ENCODE measurements around the gene DBN1.
A peak's percentile ranks its signal among the peaks of the same experiment; 100 is the strongest.
"Not testable (repeated sequence)": the region's sequence is repeated elsewhere in the genome, so short reads cannot be mapped to it uniquely, and the experiment has no call there.

Gene DBN1

DNA sequence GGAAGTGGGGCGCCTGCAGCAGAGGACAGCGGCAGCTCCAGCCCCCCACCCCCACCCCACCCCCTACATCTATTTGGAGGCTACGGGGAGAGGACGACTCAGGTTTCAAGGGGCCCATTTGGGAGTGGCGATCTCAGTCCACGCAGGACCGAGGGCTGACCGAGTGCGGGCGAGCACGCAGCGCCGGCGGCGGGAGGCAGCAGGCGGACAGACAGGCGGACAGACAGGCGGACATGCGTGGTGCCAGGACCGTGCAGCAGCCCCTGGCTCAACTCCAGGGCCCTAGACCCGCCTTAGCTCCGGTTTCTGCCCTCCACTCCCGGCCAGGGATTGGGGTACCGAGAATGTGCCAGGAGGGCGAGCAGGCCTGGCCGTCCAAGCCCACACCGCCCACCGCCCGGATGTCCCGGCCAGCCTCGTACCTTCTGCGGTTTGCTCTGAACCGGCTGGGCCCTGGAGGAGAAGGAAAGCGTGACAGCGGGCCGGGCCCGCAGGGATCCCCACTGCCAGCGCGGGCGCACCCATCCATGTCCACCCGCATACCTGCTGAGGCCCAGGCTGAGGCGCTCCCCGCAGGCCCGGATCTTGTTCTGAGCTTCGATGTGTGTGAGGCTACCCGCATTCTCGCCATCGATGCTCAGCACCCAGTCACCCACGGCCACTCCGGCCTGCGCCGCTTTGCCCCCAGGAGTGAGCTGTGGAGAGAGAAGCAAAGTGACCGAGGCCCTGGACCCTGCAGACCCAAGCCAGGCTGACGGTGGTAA lies 18.7 kb upstream of the DBN1 start:
- no peak for DNase-seq (ENCODE audit: low read depth in 2 of 3, low spot score in 1 of 3)

DNA sequence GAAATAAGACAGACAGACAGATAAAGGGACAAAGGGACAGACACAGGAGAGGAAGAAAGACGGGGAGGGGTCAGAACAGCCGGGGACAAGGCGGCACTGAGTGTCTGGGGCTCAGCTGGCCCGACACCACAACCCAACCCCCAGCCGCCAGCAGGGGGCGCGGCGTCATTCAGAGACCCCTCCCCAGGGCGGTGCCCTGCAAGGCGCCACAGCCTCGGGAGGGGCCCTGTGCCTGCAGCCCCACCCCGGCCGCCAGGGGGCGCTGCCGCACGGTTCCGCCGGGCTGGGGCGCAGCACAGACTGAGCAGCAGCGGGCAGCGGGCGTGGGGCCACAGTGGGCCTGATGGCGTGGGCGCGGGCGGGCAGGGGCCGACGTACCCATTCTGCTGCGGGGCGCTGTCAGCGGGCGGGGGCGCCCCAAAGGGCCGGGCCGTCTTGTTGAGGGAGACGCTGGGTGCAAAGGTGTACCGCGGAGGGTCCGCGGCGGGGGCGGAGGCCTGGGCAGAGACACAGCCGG lies 18.1 kb upstream of the DBN1 start:
- DNase-seq (ENCODE audit: low read depth in 2 of 3, low spot score in 1 of 3): peak in 2 of 3 donors; percentile 22 to 39

DNA sequence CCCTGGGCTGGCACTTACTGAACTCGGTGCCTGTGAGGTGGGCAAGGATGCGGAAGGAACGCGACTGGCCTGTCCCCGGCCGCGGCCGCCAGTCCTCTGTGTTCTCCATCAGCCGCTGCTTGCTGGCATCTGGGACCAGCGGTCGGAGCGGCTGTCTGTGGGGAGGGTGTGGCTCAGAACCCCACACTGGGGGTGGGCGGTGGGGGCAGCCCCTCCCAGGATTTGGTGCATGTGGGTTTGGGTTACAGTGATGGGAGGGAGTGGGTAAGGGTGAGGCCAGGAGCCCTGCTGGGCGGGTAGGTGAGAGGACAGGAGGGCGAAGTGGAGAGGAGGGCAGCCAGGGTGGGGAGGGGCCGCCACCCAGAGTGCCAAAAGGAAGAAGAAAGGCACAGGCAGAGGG lies 17.6 kb upstream of the DBN1 start:
- DNase-seq (ENCODE audit: low read depth in 2 of 3, low spot score in 1 of 3): no peak

DNA sequence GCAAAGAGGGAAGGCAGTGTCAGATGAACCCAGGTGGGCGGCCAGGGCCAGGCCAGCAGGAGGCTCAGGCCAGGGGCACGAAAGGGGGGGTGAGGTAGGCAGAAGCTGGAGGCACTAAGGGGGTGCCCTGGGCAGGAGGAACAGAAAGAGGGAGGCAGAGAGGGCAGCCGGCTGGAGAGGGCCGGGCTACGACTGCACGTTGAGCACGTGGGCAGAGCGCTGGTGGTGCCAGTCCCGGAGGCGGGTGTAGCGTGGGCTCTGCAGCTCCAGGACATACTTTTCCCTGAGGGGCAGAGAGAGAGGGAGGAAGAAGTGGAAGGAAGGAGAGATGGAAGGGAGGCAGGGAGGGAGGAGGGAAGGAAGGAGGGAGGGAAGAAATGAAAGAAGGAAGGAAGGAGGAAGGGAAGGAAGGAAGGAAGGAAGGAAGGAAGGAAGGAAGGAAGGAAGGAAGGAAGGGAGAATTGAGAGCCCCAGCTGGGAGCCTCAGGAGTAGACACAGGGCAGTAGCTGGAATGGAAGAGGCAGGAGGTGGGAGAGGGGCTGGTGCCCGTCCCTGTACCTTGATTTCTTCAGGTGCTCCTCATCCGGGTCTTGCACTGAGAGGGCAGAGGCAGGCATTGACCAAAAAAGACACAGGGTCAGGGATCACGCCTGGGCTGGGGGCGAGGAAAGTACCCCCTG lies 17.0 kb upstream of the DBN1 start:
- no peak for DNase-seq (ENCODE audit: low read depth in 2 of 3, low spot score in 1 of 3)

DNA sequence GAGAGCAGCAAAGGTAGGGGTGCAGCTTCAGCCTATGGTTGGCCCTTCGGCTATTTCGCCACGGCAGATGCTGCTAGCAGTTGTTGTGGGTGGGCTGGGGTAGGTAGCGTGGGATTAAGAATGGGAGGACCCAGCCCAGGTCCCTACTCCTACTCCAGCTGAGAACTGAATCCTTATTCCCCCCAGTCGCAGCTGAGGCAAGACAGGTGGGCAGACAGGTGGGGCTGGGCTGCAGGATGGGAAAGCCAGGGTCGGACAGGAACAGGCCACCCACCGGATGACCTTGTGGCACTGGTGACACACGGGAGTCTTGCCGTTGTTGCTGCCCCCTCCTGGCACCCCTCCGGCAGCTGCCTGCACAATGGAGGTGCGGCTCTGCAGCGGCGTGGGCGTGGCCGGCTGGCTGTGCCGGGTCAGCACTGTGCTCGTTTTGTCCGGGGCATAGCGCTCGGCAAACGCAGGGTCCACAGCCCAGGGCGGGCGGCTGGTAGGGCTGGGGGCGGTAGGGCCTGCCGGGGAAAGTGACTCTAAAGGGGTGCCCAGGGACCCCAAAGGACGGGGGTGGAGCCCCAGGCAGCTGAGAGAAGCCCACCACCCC lies 15.8 kb upstream of the DBN1 start:
- no peak for DNase-seq (ENCODE audit: low read depth in 2 of 3, low spot score in 1 of 3)

DNA sequence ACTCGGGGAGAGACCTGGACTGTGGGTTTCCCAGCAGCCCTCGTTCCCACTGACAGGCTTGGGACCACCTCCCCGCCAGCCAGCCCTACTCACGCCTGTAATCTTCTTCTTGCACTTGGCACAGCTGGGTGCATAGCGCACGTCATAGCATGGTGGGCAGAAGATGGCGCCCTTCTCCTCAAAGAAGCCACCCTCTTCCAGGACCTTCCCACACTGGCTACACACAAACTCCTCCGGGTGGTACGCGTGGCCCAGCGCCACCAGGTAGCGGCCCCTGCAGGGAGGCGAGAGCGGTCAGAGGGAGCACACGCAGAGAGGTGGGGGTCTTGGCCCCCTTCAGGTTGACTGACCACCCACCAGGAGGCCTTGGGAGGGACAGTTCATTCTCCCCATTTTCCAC lies 14.5 kb upstream of the DBN1 start:
- no peak for DNase-seq (ENCODE audit: low read depth in 2 of 3, low spot score in 1 of 3)

DNA sequence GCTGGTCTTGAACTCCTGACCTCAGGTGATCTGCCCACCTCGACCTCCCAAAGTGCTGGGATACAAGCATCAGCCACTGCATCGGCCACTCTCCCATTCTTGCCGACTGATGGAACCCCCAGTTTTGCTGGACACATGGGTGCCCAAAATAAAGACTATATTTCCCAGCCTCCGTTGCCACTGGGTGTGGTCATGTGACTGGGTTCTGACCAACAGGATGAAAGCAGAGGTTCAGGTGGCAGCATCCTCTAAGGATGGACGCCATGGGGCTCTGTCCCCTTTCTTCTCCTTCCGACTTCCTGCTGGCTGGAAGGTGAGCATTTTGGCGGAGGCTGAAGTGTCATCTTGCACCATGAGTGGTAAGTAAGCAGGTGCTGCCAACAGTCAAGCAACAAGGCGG lies 13.7 kb upstream of the DBN1 start:
- no peak for DNase-seq (ENCODE audit: low read depth in 2 of 3, low spot score in 1 of 3)

DNA sequence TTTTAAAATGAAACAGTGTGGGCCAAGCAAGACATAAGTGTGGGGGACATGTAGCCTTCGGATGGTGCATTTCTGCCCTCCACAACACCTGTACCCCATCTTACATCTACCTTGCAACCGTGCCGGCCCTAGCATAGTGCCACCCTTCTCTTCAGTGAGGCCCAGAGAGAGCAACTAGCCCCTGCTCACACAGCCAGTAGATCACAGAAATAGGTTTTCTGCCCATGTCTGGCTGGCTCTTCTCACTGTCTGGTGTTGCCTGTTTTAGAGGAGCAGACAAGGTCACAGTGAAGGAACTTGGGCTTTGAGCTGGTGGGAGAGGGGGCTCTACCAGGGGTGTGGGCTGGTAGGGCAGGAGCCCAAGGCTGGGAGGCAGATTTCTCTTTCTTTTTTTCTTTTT lies 12.8 kb upstream of the DBN1 start:
- DNase-seq (ENCODE audit: low read depth in 2 of 3, low spot score in 1 of 3): no peak

DNA sequence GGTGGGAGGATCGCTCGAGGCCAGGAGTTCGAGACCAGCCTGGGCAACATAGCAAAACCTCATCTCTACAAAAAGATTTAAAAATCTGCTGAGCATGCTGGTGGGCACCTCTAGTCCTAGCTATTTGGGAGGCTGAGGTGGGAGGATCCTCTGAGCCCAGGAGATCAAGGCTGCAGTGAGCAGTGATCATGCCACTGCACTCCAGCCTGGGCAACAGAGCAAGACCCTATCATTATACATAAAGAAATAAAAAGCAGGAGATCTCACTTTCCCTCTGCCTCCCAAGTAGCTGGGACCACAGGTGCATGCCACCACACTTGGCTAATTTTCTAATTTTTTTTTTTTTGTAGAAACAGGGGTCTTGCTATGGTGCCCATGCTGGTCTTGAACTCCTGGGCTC lies 12.3 kb upstream of the DBN1 start:
- DNase-seq (ENCODE audit: low read depth in 2 of 3, low spot score in 1 of 3): not testable (repeated sequence)

DNA sequence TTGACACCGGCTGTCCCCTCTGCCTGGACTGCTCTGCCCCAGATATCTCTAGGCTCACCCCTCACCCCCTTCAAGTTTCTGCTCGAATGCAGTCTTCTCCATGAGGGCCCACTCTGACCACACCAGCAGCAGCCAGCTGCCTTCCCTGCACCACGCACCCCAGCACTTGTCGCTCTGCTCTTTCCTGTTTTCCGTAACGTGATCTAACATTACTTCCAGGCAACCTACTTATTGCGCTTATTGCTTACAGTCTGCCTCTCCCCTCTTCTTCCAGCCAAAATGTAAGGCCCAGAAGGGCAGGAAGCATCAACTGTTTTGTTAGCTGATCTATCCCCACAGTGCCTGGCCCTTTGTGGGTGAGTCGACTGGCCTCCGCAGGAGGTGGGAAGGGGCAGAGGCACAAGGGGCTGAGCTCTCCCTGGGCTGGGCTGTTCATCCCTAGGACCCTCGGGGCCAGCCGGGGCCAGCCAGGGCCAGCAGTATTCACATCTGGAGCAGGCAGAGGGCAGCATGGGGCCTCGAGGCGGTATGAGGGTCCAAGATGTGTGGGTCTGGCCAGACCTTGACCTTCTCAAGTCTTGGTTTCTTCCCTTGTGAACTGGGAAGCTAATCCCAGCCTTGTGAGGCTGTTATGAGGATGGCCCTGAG lies 11.6 kb upstream of the DBN1 start:
- DNase-seq (ENCODE audit: low read depth in 2 of 3, low spot score in 1 of 3): no peak

DNA sequence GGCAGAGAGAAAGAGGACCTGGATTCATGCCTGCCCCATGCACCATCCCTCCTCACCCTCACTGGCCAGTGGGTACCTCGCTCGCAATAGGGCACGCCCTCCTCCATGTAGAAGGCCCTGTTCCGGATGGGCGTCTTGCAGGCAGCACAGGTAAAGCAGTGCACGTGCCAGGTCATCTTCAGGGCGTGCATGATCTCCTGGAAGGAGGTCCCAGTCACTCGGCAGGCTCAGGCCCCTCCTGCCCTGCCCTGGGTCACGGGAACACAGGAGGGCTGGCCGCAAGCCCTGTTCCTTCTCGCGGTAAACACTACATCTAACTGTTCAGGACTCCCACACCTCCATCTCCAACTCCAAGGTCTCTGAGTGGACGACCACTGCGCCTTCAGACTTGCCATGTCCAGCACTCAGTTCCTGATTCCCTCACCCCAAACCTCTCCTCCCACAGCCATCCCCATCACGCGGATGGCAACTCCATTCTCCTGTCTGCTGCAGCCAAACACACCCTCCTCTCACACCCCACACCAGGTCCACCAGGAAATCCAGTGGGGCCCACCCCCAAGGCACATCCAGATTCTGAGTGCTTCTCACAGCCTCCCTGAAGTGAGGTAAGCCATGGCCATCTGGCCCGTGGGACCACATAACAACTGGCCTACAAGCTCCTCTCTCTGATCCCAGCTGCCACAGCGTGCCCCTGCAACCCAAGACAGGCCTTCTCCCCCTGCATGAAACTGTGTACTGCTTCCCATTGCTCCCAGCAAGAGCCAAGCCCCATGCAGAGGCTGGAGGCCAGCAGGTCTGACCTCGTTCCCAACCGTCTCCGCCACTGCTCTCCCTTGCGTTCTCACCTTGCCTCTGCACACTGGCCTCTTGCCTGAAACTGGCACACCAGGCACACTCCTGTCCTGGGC lies 10.8 kb upstream of the DBN1 start:
- DNase-seq (ENCODE audit: low read depth in 2 of 3, low spot score in 1 of 3): no peak

DNA sequence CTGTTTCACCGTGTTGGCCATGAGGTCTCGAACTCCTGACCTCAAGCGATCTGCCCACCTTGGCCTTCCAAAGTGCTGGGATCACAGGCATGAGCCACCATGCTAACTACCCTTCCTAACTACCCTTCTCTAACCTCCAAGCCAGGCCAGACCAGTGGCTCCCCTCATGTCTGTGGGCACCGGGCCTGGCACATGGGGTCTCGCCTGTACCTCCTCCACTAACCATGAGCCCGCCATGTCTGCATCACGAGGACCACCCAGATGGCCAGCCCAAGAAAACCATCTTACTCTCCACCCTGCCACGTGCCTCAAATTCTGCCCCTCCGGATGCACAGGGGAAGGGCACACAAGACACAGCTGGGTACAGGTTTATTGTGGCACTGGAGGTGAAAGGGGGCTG lies 9.6 kb upstream of the DBN1 start:
- no peak for DNase-seq (ENCODE audit: low read depth in 2 of 3, low spot score in 1 of 3)

DNA sequence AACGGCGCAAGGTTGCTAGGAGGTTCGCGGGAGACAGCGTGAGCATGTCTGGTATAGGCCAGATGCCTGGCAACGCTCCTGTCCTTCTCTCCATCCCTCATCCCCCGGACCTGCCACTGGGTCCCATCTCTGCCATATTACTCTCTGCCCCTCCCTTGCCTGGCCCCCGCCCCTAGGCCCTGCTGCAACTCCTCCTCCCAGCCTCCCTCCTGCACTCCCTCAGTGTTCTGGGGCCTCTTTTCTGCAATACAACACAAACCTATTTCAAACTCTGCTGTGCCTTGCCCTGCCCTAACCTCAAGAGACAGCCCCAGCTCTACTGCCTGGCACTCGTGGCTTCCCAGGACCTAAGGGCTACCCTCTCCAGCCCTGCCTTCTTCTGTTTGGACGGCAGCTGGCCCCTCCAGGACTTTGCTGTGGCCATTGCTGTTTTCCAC lies 8.9 kb upstream of the DBN1 start:
- no peak for DNase-seq (ENCODE audit: low read depth in 2 of 3, low spot score in 1 of 3)

DNA sequence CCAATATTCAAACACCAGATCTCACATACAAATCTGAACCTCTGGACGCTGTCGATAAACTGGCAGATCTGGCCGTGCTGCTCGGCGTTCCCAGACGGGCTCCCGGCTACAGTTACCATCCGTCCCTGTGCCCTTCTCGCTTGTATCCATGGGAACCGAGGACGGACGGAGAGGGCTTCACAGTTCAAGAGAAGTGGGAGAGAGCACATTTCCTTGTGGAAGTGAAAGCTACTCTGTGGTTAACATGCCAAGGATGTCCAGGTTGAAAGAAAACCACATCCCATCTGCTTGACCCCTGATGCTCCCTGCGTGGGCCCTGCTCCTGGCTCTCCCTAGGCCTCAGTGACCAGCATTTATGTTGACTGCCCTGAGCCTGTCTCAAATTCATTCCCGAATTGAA lies 6.3 kb upstream of the DBN1 start:
- DNase-seq (ENCODE audit: low read depth in 2 of 3, low spot score in 1 of 3): no peak

DNA sequence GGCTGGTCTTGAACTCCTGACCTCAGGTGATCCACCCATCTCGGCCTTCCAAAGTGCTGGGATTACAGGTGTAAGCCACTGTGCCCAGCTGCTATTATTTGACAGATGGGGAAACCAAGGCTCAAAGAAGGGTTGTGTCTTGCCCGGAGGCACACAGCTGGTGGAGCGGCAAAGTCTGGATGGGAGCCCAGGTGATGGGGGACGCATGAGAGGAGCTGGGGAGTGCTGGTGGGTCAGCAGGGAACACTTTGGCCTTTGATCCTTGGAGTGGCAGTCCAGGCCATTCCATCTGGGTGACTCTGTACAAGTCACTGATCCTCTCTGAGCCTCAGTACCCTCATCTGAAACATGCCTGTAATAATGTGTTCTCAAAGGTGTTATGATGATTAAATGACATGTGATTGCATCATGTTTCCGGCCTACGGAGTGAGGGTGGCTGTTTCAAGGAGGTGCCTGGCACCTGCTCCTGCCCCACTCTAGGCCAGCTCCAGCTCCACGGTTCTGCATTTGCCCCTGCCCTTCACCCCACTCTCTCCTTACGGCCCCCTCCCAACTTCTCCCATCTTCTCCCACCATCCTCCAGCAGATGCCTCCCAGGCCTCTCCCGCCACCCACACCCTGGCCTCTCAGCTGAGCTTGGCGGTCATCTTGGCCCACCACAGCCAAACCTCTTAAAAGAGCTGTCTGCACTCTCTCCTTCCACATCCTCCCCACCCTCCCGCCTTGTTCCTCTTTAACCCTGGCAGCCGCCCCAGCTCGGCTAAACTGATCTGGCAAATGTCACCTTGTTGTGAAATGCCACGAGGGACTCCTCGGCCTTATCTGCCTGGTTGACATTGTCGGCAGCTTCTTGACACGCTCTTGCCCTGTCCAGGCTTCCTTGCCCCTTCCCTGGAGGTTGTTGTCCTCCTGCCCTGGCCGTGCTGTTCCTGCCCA lies 5.5 kb upstream of the DBN1 start:
- no peak for DNase-seq (ENCODE audit: low read depth in 2 of 3, low spot score in 1 of 3)

DNA sequence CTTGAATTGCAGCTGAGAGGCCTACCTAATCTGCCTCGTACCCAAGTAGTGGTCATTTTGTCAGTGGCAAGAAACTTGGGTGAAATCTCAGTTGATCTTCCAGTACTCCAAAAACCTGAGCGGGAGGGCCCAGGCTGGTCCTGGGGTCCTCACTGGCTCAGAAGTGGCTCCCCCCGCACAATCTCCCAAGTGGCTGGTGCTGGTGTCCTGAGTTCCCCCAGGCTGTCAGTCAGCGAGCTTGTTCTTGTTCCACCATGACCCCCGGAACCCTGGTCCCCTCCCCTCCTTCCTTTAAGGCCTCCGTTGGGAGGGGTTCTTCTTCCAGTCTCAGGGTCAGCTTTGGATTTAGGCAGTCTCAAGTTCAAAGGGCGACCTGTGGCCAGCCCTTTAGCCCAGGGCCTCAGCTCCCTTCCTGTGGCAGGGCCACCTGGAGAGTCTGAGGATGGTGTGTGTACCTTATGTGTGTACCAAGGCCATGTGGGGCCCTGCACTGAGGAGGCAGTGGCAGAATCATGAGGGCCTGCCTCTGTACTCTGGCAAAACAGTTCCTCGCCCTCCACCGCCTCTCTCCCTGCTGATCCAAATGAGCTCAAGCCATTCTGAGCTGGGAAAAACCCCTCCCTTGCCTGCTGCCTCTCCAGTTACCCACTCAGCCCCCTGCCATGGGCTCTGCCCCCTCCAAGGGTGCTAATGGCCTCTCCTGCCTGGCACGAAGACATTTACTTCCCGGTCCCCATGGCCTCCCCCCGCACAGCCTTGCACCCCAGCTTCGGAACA lies 4.5 kb upstream of the DBN1 start:
- no peak for DNase-seq (ENCODE audit: low read depth in 2 of 3, low spot score in 1 of 3)

DNA sequence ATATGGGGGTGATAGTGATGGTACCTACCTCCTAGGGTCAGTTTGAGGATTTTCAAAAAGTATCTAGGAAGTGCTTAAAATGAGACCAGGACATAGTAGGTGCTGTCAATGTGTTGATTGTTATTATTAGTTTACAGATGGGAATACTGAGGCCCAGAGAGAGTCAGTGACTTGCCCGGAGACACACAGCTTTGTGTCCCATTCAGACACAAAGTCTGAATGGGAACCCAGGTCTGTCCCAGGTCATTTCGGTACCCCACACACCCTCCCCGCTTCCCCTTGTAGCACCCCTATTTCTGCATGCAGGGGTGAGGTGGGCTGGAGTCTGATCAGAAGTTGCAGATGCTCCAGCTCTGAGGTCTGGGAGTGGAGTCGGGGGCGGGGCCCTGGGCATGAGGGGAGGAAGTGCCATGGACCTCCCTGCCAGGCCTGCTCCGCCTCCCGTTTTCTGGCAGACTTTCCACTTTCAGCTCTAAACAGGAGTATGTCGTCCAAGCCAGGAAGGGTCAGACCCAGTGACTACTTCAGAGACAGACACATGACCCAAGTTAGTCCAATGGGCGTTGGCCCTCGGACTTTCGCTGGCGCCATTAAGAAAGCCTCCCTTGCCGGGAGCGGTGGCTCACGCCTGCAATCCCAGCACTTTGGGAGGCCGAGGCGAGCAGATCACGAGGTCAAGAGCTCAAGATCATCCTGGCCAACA lies 3.2 kb upstream of the DBN1 start:
- no peak for DNase-seq (ENCODE audit: low read depth in 2 of 3, low spot score in 1 of 3)
